Measurements from ENCODE around the gene RGS19.

RGS19 gene

DNA sequence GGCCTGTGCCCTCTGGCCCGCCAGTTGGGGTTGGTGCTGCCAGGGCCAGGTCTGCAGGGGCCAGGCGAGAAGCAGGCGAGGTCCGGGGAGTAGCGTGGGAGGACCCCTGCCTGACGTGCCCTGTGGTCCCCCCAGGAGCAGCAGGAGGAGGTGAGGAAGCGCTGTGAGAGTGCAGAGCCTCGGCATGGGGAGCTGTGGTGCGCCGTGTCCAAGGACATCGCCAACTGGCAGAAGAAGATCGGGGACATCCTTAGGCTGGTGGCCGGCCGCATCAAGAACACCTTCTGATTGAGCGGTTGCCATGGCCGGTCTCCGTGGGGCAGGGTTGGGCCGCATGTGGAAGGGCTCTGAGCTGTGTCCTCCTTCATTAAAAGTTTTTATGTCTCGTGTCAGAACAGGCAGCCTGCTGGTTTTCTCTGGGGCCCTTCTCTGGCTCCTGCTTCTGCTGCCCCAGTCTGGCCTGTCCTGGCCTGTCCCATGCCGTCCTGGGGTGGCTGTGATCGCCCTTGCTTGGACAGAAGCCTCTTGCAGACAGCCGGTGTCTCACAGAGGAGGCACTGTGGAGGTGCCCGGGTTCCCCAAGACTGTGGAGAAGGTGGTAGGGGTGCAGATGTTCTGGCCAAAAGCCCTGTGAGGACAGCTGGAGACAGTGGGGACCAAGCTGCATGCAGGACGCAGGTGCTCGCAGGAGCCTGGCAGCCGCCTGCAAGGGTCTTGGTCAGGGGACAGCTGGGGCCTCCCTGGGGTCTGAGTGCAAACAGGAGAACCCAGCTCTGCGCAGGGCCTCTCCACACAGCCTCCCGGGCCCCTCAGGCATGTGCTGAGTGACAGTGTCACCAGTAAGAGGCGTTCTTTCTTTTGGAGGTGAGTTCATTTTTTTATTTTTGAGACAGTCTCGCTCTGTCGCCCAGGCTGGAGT is 46.4 kb downstream of the RGS19 start:
- DNase-seq = no peak

DNA sequence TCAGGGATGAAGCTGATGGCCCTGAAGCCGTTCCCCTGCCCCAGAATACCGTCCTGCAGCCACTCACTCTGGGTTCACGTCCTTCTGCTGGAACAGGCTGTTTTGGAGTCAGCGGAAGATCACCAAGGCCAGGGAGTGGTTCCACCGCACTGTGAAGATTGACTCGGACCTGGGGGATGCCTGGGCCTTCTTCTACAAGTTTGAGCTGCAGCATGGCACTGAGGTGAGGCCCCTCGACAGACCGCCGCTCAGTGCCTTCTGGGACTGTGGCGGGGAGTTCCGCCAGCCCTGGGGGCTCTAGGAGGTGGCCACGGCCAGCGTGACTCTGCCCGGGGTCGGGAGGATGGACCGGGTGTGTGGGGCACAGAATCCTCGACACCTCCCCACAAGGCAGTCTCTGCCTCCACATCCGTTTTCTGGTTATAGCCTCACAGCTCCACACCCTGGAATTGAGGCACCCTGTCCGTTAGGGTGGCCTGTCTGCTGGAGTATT is 47.5 kb downstream of the RGS19 start:
- no peak for DNase-seq

DNA sequence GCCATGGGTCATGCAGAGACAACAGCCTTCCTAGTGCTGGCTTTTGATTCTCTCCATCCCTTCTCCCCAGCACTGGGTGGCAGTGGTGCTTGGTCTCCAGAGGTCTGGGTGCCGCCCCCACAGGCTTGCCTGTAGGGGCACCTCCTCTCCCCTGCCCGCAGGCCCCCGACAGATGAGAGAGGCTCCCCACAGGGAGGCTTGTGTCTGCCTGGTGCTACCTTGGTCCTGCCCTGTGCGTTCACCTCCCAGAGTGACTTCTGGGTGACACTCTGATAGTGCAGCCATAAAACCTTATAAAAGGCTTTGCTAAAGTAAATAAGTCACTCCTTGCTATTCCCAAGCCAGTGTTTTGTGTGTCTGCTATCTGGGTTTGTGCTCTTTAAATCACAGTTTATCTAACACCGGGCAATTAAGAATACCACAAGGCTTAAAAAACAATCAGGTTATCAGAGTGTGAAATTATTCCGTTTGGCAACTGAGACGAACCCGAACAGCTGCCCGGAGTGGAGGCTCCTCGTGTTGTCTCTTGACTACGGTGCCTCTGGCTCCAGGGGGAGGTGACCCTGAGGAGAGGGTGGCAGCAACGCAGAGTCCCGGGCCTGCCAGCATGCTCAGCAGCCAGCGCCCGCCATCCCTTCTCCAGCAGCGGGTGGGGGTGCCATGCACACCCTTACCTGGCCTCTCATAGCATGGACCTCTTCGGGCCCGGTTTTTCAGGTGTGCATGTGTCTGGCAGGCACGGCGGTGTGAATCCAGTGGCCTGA is 48.8 kb downstream of the RGS19 start:
- DNase-seq = no peak

DNA sequence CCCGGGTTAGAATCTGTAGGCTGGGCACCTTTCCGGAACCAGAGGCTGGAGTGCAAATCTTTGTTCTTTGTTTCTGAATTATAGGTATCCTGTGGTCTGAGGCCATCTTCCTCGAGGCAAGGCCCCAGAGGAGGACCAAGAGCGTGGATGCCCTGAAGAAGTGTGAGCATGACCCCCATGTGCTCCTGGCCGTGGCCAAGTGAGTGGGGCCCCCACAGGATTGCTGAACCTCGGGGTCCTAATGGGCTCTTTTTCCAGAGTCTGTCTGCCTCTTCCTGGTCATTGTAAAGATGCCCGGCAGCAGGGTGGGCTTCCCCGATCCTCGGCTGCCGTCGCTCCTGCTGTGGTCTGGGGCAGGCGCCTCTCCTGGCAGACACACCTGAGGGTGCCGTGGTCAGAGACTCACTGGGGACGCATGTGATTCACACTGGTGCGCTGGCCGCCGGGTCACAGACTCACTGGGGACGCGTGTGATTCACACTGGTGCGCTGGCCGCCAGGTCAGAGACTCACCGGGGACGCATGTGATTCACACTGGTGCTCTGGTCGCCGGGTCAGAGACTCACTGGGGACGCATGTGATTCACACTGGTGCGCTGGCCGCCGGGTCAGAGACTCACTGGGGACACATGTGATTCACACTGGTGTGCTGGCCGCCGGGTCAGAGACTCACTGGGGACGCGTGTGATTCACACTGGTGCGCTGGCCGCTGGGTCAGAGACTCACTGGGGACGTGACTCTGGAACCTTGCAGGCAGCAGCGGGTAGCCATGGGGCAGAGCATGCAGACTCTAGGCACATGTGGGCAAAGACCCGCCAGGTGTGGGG is 49.8 kb downstream of the RGS19 start:
- DNase-seq = no peak

DNA sequence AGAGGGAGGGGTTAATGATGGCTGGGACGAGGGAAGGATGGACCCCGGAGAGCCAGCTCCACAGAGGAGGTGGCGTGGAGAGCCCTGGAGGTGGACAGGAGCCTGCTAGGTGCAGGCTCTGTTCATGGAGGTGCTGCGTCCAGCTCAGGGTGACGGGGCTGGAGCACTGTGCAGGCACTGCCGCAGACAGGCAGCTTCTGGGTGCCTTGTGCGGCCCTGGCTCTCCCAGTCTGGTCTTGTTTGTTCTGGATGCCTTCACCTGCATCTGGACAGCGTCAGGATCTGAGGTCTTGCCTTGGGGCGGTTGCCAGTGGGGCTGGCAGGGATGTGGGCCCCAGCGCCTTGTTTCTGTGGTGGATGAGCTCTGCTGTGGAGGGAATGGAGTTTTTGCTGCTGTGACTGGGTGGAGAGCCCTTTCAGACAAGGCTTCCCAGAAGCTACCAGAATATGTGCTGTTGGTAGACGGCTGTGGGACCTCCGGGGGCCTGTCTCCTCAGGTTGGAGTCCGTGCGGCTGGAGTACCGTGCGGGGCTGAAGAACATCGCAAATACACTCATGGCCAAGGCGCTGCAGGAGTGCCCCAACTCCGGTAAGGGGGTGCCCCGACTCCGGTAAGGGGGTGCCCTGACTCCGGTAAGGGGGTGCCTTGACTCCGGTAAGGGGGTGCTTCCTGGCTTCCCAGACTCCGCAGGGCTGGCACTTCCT is 51.2 kb downstream of the RGS19 start:
- DNase-seq = no peak

DNA sequence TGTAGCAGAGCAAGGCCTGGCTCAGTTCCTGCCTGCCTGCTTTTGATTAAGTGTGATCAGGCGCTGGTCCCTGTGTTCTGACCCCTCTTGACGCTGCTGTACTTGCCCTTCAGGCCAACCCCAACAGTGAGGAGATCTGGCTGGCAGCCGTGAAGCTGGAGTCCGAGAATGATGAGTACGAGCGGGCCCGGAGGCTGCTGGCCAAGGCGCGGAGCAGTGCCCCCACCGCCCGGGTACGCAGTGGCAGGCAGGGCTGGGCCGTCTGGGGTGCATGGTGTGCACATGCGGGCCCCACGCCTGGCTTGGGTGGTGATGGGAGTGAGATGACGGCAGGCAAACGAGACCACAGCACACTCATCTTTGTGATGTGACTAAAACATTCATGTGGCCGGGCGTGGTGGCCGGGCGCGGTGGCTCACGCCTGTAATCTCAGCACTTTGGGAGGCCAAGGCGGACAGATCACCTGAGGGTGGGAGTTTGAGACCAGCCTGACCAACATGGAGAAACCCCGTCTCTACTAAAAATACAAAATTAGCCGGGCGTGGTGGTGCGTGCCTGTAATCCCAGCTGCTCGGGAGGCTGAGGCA is 53.4 kb downstream of the RGS19 start:
- no peak for DNase-seq

DNA sequence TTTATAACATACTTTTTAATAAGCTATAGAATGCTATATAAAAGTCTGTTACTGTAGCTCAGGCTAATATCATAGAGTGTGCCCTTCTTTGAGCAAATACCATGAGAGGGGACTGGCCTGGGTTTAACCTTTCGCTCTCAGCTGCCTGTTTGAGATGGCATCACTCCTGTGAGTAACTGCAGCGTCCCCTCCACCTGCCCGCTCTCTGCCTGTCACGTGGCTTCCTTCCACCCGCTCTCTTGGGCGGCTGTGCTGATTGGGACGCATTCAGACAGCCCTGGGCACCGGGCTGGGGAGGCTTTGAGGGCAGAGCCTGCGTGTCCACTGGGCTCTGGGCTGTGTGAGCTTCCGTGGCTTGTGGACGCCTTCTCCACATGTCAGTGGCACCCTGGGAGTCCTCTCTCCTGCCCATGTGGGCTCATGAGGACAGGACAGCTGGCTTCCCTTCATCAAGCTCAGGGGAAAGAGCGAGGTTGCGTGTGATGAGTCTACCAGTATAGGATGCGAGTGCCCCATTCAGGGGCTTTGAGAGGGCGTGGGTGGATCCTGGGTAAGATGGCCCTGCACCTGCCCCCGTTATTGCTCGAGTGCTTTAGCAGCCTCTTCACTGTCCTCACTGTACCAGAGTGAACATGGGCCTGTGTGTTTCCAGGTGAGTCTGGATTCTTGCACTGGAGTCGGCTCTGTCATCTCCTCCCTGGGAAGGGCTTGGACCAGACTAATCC is 54.1 kb downstream of the RGS19 start:
- DNase-seq = no peak

DNA sequence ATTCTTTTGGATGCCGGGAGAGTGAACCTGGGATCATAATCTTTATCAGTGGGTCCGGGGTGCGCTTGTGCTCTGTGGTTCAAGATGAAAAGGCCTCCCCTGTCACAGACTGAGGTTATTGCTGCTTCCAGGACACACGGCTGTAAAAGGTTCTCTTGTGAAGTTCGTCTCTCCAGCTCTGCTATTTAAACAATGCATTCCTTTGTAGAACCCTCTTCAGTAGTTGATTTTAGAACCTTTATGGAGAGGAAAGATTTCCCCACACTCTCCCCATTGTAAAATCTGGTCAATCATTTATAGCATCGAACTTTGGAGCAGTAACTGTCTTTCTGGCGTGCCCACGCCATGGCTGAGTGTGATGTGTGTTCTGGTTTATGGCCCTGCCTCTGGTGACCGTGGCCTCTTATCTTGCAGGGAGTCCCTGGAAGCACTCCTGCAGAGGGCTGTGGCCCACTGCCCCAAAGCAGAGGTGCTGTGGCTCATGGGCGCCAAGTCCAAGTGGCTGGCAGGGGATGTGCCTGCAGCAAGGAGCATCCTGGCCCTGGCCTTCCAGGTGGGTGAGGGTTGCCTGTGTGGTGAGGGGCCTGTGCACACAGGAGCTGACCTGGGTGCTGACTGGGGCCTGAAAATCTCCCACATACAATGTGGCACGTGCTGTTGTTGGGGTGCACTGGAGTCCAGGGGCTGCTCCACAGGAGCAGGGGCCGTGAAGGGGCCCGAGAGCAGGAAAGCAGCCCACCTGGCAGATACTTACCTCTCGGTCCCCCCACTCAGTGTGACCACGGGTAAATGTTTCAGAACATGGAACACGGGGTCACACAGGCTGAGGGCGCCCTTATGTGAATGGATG is 55.0 kb downstream of the RGS19 start:
- no peak for DNase-seq

DNA sequence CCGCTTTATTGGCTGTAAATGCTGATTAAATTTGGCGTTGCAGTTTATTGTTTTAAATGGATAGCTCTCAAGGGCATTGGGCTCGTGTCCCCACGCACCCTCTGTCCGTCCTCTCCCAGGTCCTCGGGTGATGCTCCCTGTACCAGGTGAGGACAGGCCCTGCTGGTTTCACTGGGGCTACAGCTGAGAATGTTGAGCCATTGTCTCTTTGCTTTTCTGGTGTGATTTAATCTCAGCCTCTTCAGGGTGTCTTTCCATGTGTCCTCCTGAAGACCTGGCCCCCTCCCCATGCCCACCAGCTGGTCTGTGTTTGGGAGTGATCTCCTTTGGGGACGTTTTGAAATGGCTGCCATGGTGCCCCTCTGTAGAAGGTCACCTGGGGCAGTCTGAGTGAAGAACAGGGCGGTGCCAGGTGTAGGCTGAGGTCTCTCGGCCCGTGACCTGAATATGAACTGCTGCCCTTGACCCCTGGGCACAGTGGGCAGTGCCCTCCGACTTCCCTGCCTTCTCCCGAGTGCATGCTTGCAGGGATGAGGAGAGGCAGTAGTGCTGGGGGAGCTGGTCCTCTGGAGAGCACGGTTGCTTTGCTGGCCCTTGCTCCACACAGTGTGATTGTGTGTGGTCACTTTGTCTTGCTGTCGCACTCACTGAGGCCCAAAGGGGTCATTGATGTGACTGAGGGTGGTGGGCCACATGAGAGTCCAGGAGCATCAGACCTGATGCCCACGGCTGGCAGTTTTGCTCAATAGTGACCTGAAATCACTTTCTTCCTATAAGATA is 55.8 kb downstream of the RGS19 start:
- no peak for DNase-seq

All from NCI-H226 (cell line).